Measurements from ENCODE around the gene TES.
"Not testable (repeated sequence)": the region's sequence is repeated elsewhere in the genome, so short reads cannot be mapped to it uniquely, and the experiment has no call there.

Gene TES

GRCh38 chr7:116224492-116225098 lies 14.3 kb downstream of the TES start:
- peak; percentile 3 for DNase-seq

- no peak for DNase-seq
Measured at GRCh38 chr7:116225860-116226259, 15.5 kb downstream of the TES start.

DNA sequence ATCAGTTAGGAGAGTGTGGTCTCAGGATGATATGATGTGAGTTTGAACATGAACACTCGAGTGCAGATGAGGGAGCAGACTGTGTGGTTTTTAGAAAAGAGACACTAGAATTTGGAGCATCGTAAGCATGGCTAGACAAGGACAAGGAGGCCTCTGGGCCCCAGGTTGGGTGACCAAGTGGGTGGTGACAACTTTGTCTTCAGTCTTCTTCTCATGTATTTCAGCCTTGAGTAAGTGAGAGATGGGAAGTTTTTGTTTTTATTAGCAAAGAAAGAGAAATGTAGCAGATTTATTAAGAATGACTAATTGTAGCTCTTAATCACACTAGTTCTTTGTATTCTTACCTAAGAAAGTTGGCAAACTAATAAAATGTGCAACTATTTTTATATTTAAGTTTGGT lies 16.3 kb downstream of the TES start:
- DNase-seq = no peak

DNA sequence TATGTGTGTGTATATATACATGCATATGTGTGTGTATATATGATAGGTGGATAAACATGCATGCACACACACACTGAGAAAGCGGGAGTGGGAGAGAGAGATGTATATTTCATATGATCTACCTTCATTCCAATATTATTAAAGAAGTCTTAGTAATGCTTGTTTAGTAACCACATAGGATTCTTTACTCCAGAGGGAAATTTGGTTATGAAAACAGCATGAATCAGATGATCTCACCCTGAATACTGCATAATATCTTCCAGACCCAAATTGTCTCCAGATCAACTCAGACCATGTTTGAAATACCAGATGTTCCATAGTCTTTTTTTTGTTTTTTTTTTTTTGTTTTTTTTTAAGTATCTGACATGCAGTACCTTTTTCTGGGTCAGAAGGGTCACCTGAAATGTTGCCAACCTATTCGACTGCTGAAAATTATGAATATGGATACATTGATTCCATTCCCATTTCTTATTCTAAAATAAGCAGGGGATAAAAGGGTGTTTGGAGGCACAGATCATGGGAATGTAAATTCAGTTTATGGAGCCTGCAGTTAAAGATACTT lies 17.4 kb downstream of the TES start:
- no peak for DNase-seq

DNA sequence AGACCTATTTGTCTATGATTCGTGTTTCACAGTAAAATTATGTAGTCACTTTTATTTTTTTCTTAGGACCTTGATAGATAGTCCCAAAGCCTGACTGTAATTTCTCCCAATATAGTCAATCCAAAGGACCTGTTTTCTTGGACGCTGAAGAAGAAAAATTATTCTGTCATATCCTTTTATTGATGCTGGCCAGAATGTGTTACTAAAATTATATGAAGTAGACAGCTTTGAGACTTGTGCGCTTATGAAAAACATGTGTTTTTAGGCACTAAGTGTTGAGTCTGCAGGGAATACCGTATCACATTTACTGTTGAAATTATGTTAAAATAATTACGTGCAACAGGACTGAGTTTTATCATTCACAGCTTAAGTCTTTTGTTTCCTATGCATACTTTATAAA lies 17.9 kb downstream of the TES start:
- DNase-seq = no peak

GRCh38 chr7:116229366-116229765 lies 19.0 kb downstream of the TES start:
- peak; percentile 10 for DNase-seq

DNA sequence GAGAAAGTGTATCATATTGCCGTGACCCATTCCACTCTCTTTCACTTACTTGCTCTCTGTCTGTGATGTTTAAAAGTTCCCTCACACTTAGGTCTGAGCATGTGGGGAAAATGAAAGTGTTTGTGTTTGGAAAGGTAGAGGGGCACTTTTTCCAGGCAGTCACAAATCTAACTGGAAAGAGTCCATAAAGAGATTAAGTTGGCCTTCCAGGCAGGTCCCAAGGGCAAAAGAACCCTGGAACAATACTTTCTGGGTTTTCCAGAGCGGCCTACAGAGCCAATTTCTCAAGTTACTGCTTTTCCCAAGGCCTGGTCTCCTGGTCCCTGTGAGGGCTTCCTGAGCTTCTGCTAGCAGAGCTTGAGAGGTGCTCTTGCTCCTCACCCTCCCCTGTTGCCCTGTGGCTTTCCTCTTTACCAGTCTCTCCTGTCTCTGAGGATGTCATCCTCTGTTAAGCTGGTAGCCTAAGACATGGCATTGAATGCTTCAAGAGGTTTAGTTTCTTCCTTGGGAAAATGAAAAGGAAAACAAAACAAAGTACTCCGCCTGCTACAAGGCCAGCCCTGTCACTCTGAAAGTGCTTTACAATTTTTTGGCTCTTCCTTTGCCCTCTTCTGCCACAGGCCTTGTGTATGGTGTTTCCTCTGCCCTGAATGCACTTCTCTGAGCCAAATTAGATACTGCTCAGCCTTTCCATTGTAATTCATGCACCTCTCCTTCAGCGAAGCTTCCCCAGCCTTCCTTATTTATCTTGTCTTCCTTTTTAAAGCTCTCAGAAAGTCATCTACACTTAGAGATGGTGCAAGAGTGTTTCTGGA lies 20.1 kb downstream of the TES start:
- no peak for DNase-seq

DNA sequence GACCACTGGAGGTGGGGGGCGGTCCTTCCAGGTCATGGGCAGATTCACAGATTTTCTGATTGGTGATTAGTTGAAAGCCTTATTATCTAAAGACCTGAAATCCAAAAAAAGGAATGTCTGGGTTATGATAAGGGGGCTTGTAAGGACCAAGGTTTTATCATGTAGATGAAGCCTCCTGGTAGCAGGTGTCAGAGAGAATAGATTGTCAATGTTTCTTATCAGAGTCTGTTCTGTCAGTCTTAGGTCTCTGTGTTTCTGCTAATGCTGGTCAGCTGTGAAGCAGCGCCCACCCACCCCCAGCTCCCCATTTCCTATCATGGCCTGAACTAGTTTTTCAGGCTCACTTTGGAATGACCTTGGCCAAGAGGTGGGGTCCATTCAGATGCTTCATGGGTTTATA lies 21.2 kb downstream of the TES start:
- no peak for DNase-seq

DNA sequence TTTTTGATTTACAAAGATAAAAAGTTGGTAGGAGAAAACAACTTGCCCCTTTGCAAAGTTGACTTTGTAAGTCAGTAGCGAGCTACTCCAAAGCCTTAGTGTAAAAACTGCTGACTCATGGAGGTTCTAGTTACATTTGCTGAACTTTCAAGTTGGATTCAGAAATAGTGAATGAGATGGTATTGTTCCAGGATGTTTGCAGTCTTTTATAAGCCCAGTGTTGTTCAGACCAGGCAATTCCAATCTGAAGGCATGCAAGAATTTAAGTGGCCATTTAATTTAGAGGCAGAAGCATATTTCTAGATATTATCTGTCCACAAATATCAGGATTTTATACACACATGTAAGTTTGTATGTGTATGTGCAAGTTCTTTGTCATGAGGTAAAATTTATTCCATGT lies 21.6 kb downstream of the TES start:
- DNase-seq = peak; percentile 46

DNA sequence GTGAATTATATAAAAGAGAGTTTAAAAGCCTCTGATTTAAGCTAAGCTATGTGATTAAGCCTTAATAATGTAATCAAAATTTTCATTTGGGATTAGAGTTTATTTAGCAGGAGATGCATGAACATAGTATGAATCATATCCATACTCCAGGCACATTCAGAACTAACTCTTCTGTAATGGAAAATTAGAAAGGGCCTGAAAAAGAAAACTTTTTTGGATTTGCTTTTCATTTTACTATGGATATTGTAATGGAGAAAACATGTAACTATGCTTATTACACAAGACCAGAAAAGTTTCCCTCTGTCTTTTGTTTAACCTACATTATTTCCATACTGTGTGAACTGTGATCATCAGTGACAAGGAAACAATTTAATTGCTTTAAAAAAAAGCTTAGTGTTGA lies 22.0 kb downstream of the TES start:
- DNase-seq = no peak

DNA sequence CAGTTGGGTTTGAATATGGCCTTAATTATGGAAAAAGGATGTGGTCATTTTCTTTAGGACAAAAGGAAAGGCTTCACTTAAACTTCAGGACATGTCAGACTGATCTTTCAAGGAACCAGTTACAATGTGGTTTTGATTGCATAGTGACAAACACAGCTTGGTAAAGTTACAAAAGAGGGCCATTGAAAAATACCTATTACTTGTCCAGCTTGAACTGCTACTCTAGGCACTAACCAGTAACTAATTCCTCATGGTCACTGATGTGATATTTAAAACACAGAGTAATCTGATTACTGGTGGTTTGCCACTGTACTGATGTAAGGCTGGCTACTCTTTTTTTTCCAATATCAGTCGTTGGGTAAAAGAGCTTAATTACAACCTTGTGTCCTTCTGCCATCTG lies 22.6 kb downstream of the TES start:
- DNase-seq = peak; percentile 3

- no peak for DNase-seq
Measured at GRCh38 chr7:116234517-116235200, 24.3 kb downstream of the TES start.

DNA sequence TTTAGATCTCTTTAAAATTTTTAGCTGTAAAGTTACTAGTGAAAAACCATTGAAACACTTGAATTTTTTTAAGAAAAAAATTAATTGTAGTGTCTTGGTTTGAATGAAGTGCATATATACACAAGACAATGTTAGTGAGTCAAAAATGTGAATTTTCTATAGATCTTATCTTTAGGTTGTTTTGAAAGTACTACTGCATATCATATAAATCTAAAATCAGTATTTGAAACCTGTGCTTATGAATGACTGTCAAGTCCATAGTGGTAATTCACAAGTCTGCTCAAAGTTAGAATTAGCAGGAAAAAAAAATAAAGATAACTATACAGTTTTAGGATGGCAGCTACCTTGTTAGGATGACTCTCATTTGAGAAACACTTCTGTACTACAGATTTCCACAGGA lies 25.0 kb downstream of the TES start:
- DNase-seq = no peak

DNA sequence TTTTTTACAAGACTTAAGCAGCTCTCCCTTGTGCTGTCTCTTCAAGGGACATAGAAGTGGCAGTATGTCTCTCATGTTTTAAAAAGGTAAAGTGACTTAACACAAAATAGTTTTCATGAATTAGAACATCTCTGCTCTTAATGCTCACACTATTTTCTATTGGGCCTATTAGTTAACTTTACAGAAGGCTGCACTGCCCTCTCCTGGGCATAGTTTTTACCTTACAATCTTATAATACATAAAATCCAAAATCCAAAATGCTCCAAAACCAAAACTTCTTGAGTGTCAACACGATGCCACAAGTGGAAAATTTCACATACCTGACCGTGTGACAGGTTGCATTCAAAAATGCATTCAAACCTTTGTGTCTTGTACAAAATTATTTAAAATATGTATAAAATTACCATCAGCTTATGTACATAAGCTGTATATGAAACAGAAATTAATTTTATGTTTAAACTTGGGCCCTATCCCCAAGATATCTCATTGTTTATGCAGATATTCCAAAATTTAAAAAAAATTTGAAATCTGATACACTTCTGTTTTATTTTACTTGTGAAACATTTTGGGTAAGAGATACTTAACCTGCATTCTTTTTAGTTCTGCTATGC lies 25.8 kb downstream of the TES start:
- peak; percentile 71 for DNase-seq

GRCh38 chr7:116239020-116239419 lies 28.7 kb downstream of the TES start:
- peak; percentile 19 for DNase-seq

DNA sequence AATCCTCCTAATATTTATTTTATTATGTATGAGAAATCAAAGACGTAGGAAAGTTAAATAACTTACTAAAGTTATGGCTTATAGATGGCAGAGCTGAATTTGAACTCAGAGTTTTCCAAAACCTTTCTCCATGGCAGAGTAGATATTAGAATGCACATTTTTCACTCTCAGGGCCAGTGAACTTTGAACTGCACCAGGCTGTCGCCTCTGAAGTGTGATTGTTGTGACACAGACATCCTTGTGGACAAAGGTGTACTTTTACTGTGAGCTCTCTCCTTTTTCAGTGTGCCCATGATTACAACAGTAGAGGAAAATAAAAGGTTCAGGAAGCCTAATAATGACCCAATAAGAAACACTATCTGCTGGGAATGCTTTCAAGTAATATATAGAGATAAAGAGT lies 29.1 kb downstream of the TES start:
- DNase-seq = no peak

DNA sequence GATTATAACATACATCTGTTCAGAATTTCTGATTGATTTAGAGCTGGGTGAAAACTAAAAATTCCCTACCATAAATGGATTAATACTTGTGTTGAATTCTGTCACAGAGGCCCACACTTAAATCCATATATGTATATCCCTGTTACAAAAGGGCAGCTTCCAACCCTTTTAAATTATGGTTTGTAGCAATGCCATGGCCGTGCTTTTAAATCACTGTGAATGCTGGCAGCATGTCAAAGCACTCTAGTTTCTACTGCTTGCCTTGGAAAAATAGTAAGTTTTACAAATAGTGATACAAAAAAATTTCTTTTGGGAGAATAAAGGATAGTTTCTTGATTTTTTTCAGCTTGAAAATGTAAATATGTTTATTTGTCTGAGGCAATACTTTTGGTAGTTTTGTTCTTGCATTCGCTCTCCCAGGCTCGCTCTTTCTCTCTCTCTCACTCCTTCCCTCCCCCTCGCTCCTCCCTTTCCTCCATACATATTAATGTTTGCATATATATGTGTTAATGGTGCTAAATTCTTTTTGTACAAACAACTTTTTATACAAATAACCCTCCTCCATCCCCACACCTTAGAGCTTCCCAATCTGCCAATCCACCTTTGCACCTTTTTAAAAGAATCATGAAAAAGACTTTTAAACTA lies 29.8 kb downstream of the TES start:
- no peak for DNase-seq

- no peak for DNase-seq
Measured at GRCh38 chr7:116241291-116241690, 31.0 kb downstream of the TES start.

GRCh38 chr7:116242178-116242577 lies 31.8 kb downstream of the TES start:
- DNase-seq = no peak

DNA sequence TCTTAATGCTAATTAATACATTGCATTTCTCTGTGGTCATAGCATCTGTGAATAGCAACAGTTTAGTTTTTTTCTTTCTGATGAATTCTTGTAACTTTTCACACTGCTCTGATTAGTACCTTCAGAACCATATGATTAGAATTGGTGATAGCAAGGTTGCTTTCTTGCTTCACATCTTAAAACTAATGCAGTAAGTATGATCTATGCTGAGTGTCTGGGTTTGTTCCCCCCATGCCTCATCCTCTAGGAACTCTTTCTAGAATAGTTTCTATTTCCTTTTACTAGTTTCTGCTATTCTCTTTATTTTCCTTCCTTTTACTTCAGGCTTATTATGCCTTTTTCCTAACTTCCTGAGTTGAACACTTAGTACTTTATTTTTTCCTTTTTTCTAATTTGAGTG lies 32.4 kb downstream of the TES start:
- DNase-seq = no peak

GRCh38 chr7:116244803-116245202 lies 34.5 kb downstream of the TES start:
- DNase-seq = not testable (repeated sequence)

DNA sequence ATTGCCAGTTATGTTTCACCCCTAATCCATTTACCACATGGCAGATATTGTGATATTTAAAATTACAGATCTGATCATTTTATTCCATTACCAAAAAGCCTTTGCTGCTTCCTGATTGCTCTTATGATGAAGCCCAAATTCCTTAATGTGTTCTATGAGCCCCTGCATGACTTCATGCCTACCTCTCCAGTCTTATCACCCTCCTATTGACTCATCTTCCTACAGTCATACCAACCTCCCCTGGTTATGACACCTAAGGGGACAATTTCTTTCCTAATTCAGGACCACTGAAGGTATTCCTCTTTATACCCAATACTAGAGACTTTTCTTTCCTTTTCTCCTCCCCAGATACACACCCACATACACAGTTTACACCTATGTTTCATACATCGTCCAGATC lies 36.0 kb downstream of the TES start:
- DNase-seq = no peak

Measured in OCI-M1 (cell line).